Measurements from ENCODE around the gene CYB5R2.
A peak's percentile ranks its signal among the peaks of the same experiment; 100 is the strongest.

CYB5R2 gene

DNA sequence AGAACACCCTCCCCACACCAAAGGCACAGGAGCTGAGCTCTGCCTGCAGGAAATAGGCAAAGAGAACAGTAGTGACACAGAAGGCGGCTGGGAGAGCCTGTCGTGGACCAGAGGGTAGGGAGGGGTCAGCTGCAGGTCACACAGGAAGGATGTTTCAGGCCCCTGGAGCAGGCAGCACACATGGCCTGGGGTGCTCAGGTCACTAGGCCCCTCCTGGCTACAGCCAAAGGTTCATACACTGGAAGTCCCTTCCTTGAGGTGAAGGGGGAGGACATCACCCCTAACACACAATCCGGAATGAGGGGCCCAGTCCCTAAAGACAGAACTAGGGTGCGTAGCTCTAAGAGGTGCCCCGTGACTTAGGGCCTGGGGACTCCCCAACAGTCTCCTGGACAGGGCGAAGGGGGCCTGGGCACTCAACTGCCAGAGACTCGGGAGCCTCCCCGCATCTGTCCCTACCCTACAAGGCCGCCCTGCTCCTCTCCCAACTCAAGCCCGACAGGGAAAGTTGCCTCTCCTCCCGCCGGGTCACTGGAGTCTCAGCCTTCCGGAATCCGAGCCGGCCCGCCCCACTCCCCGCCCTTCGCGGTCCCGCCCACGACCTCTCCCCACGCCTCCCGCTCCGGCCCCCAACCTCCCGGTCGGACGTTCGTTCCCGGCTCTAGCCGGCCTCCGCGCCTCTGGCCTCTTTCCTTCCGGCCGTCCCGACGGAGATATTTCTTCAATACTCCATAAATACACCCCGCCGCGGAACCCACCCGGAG lies at the start of gene CYB5R2:
CYB5R2 (minus strand) TSS at position 541 of the 764 bp plus-strand sequence. CDS start 675 bp downstream, outside the sequence.
- TF ChIP-seq, protein P1, sequence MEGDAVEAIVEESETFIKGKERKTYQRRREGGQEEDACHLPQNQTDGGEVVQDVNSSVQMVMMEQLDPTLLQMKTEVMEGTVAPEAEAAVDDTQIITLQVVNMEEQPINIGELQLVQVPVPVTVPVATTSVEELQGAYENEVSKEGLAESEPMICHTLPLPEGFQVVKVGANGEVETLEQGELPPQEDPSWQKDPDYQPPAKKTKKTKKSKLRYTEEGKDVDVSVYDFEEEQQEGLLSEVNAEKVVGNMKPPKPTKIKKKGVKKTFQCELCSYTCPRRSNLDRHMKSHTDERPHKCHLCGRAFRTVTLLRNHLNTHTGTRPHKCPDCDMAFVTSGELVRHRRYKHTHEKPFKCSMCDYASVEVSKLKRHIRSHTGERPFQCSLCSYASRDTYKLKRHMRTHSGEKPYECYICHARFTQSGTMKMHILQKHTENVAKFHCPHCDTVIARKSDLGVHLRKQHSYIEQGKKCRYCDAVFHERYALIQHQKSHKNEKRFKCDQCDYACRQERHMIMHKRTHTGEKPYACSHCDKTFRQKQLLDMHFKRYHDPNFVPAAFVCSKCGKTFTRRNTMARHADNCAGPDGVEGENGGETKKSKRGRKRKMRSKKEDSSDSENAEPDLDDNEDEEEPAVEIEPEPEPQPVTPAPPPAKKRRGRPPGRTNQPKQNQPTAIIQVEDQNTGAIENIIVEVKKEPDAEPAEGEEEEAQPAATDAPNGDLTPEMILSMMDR (IDR thresholded peaks at IDR 0.05; ENCODE audit: control insufficient read depth, extremely low read depth, insufficient read depth): no peak
- DNase-seq (ENCODE audit: low read depth): no peak
- H3K4me3 ChIP-seq (ENCODE audit: low read depth, low read length): peak within 1 kb of the TSS; percentile 39

GRCh38 chr11:7714786-7715185 lies 41.5 kb upstream of the CYB5R2 start:
- TF ChIP-seq, protein P1 (IDR thresholded peaks at IDR 0.05; ENCODE audit: control insufficient read depth, extremely low read depth, insufficient read depth): no peak
- no peak overlapping the region for H3K4me3 ChIP-seq (ENCODE audit: low read depth, low read length)
- no peak for DNase-seq (ENCODE audit: low read depth)

GRCh38 chr11:7706377-7706776 lies 33.1 kb upstream of the CYB5R2 start, which contains the start of gene OVCH2:
OVCH2 (minus strand) TSS chr11:7706477; CDS start chr11:7706394, 83 bp downstream.
- no peak for DNase-seq (ENCODE audit: low read depth)
- H3K4me3 ChIP-seq (ENCODE audit: low read depth, low read length): no peak within 1 kb of the TSS
- TF ChIP-seq, protein P1 (IDR thresholded peaks at IDR 0.05; ENCODE audit: control insufficient read depth, extremely low read depth, insufficient read depth): no peak

DNA sequence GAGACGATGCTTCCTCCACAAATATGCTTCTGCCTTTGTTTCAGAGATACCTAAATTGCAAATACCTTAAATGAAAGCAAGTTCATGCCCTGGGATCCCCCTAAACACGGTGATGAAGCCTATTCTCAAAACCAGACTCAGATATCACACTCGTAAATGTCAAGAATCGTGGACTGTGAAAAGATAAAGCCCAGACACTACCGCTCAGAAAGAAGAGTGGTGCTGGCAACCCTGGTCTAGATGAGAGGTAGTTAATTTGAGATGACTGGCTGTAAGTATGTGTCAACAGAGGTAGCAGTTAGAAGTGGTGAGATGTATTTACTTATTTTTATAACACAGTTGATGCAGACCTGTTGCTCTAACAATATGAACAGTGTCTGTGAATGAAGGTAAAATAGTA lies 30.4 kb upstream of the CYB5R2 start:
- DNase-seq (ENCODE audit: low read depth): no peak
- TF ChIP-seq, protein P1 (IDR thresholded peaks at IDR 0.05; ENCODE audit: control insufficient read depth, extremely low read depth, insufficient read depth): no peak
- no peak overlapping the region for H3K4me3 ChIP-seq (ENCODE audit: low read depth, low read length)

DNA sequence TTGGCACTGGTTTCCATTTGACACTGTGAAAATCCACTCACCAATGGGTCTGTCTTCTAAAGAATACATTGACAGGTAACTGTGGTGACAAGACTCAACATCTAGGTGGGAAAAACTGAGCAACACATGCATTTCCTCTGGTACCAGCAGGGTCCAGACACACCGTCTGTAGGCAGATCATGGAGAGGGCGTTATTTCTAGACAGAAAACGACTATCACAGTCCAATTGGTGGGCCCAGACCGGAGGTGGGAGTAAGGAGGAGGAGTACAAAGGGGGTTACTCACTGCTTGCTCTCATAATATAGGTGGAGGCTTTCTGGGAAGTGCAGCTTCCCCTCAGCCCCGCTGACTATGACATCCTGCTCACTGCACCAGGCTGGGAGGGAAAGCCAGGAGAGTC lies 23.1 kb upstream of the CYB5R2 start:
- TF ChIP-seq, protein P1 (IDR thresholded peaks at IDR 0.05; ENCODE audit: control insufficient read depth, extremely low read depth, insufficient read depth): no peak
- no peak overlapping the region for H3K4me3 ChIP-seq (ENCODE audit: low read depth, low read length)
- DNase-seq (ENCODE audit: low read depth): no peak

GRCh38 chr11:7694235-7694634 lies 20.9 kb upstream of the CYB5R2 start:
- TF ChIP-seq, protein P1 (IDR thresholded peaks at IDR 0.05; ENCODE audit: control insufficient read depth, extremely low read depth, insufficient read depth): no peak
- DNase-seq (ENCODE audit: low read depth): no peak
- no peak overlapping the region for H3K4me3 ChIP-seq (ENCODE audit: low read depth, low read length)

DNA sequence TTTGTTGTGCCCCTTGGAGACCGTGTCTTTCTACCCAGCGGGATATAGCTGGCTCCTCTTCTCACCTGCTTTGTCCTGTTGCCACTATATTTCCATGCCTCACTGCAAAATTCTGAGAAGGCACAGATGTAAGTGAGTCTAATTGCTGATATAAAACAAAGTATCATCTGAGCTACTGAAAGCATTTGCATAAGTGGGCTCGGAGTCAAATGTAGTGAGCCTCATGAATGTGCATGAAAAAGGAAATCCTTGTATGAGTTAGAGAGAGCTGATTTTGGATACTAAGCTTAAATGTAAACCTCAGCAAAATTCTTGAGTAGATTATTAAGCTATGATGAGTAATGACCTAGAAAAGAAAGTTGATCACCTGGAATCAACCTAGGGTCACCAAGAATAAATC lies 19.1 kb upstream of the CYB5R2 start:
- no peak for DNase-seq (ENCODE audit: low read depth)
- no peak overlapping the region for H3K4me3 ChIP-seq (ENCODE audit: low read depth, low read length)
- TF ChIP-seq, protein P1 (IDR thresholded peaks at IDR 0.05; ENCODE audit: control insufficient read depth, extremely low read depth, insufficient read depth): no peak
